ENCODE results near the gene ZNF81.
"Not testable (repeated sequence)": the region's sequence is repeated elsewhere in the genome, so short reads cannot be mapped to it uniquely, and the experiment has no call there.

The ZNF81 gene

DNA sequence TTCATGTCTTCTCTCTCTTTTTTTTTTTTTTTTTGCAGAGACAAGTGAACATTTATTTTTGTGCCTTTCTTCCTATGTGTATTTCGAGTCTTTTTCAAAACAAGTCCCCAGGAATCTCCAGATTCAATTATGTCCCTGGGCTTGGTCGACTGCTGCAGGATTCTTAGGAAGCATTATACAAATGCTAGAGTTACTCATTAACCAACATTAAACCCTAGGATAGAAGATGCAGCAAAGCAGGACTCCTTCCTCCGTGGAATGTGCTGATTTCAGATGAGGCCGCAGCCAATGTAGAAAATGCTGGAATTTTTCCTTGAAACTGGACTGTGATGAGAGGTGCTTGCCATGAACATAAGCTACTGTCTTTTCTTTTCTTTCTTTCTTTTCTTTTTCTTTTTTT is 3.4 kb downstream of the ZNF81 start:
- FAIRE-seq = no peak

DNA sequence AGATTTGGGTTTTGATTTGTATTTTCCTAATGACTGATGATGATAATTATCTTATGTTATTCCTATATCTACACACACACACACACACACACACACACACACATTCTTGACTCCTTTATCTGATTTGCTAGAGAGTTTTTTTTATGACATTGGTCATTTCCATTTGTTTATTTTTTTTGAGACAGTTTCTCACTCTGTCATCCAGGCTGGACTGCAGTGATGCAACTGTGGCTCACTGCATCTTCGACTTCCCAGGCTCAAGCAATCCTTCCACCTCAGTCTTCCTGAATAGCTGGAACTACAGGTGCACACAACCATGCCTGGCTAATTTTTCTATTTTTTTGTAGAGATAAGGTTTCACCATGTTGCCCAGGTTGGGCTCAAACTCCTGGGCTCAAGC is 6.7 kb downstream of the ZNF81 start:
- DNase-seq (ENCODE audit: extremely low spot score, insufficient read length, low read depth) = no peak
- FAIRE-seq = no peak

More for the DNA sequence above, 3.4 kb downstream of the ZNF81 start:
- DNase-seq (ENCODE audit: extremely low spot score, insufficient read length, low read depth) = no peak

DNA sequence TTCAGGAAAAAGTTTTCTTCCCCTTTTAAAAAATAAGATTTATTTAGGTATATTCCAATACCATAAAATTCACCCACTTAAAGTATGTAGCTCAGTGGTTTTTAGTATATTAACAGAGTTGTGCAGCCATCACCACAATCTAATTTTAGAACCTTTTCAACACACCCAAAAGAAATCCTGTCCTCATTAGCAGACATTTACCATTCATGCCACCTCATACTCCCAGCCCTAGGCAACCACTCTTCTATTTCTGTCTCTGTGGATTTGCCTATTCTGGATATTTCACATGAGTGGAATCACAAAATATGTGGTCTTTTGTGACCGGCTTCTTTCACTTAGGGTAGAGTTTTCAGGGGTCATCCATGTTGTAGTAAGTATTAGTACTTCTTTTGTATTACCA is 7.4 kb downstream of the ZNF81 start:
- DNase-seq (ENCODE audit: extremely low spot score, insufficient read length, low read depth) (no peak), FAIRE-seq (no peak)

DNA sequence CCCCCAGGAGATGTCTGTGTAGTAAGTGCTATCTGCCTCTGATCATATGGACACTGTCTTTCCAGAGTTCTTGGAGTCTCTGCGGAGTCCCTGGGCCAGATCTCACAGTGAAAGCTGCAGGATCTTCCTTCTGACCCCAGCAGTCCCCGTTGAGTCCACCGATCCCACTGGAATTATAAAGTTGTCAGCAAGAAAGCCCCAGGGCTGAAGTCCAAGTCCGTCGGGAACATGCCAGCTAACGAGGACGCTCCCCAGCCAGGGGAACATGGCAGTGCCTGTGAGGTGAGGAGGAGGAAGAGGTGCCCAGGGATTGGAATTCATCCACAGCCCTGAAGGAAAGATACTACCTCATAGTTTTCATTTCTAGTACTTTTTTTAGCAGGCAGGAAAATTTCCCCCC is 9.3 kb downstream of the ZNF81 start:
- FAIRE-seq = no peak
- no peak for DNase-seq (ENCODE audit: extremely low spot score, insufficient read length, low read depth)

DNA sequence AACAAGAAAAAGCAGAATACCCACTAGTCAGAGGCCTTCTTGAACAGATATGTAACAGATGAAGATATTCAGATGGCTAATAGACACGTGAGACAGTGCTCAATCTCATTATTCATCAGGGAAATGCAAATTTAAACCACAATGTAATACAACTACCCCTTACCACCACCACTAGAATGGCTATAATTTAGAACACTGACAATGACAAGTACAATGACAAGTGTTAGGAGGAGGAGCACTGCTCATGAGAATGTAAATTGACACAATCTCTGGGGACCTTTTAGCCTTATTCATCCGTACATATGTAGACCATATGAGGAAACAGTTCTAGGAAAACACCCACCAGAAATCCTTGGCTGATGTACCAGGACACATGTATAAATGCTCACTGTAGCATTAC is 13.1 kb downstream of the ZNF81 start:
- no peak for FAIRE-seq
- DNase-seq (ENCODE audit: extremely low spot score, insufficient read length, low read depth) = no peak

DNA sequence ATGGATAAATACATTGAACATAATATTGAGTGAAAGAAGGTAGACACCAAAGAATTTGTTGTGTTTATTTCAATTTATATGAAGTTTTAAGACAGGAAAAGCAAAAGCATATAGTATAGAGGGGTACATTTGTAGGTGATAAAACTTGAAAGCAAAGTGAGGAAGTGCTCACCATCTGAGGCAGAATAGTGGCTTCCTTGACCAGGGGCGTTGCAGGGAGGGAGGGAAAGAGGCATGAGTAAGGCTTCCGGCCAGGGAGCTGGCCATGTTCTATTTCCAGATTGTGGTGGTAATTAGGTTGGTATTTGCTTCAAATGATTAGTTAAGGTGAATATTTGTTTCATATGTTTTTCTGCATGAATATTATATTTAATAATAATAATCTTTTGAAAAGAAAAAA is 13.7 kb downstream of the ZNF81 start:
- FAIRE-seq = peak; percentile 63
- DNase-seq (ENCODE audit: extremely low spot score, insufficient read length, low read depth) = not testable (repeated sequence)

DNA sequence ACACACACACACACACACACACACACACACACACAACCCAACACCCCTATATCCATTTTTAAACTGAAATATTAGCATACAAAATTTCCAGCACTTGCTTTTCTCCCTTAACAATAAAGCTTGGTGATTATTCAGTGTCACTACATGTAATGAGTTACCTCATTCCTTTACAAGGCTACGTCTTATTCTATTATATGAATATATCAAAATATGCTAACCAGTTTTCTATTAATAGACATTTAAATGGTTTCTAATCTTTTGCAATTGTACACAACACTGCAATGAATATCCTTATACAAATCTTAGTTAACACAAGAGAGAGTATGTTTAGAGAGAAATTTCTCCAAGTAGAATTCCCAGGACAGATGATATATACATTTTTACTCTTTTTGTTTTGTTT is 14.2 kb downstream of the ZNF81 start:
- FAIRE-seq (no peak), DNase-seq (ENCODE audit: extremely low spot score, insufficient read length, low read depth) (no peak)

DNA sequence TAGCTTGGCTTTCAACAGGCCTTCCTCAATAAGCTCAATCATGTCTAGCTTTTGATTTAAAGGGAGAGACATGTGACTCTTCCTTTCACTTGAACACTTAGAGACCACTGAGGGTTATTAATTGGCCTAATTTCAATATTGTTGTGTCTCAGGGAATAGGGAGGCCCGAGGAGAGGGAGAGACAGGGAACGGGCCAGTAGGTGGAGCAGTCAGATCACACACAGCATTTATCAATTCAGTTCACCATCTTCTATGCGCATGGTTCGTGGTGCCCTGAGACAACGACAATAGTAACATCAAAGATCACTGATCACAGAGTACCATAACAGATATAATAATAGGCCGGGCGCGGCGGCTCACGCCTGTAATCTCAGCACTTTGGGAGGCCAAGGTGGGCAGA is 17.8 kb downstream of the ZNF81 start:
- DNase-seq (ENCODE audit: extremely low spot score, insufficient read length, low read depth) = no peak

DNA sequence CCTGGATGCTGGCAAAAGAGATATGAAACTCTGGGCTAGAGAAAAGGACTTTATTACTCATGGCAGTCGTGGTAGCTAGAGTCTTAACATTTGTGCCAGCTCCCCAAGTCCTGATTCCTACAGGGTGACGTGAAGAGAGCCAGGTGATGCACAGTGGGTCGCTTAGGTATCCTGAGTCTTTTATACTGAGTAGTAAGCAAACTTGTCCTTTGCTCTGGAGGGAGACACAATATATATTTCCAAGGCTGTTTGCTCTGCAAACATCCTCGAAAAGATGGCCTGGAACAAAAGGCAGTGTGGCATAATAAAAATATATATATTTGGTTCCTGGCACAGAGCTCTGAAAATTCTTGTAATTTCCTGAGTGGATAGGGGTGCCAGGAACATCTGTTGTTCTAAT is 23.0 kb downstream of the ZNF81 start:
- no peak for FAIRE-seq
- no peak for DNase-seq (ENCODE audit: extremely low spot score, insufficient read length, low read depth)

More for the DNA sequence above, 17.8 kb downstream of the ZNF81 start:
- FAIRE-seq = peak; percentile 31

DNA sequence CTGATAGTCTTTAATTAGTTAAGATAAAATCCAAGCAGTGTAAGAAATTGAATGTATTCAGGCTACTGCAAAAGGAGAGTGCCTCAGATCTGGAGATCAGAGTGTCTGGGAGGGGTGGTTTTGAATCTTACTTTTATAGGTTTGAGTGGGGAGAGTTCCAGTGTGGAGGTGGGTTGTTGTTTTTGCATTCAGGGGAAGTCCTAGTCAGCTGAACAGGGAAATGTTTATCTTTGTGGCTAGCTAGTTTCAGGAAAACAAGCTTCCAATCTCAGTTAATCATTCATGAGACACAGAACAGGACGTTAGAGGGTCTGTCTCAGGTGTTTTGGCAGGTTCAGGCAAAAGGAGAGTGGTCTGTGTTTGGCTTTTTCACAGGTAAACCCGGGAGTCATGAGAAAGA is 26.0 kb downstream of the ZNF81 start:
- FAIRE-seq (no peak), DNase-seq (ENCODE audit: extremely low spot score, insufficient read length, low read depth) (no peak)

DNA sequence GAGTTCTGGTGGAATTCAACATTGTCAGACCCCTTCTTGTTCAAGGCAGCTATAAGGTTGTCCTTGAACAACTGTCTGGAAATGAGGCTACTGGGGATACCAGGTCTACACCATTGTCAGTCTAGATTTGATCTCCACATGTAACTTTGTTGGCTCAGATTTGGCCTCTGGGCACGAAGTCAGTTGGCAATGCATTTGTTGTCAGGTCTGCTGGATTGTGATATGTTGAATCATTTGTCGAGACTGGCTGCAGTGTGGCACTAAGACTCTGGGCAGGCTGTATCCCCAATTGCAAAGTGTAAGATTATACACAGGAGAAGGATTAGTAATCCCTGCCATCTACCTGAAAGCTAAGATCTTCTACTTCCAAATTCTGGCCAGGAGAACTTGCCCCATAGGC is 26.5 kb downstream of the ZNF81 start:
- no peak for FAIRE-seq
- no peak for DNase-seq (ENCODE audit: extremely low spot score, insufficient read length, low read depth)

DNA sequence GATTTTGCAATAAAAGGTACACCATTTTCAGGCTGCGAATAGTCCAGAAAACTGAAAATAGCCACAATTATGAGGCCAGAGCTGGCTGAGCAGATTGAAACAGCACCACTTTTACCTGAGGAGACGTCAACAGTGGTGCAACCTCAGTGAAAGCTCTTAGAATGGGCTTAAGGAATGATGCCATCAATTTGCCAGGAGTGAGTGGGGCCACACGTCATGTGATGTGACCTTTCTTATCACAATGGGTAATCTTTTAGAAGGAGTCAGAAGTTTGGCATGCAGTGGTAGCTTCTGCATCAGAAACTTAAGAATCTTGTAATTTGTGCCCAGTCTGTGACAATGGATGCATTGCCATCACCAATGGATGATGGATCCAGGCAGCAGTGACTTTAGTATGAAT is 27.6 kb downstream of the ZNF81 start:
- DNase-seq (ENCODE audit: extremely low spot score, insufficient read length, low read depth) (no peak), FAIRE-seq (no peak)

DNA sequence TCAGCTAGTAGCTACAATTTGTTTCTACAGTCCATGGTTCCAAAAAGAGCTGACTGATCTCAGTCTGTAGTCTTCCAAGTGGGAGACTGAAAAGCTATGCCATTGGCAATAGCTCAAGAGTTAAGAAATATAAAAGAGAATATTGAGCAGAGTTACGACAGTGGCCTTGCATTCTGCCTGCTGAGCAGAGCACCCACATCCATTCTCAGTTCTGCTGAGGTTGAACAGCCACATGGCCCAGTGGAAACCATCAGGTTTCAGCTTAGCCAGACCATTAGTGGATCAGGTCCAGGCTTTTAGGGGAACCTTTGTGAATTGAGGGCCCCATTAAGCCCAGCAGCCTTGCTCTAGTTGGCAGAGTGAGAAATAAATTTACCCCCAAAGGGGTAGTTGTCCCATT is 28.1 kb downstream of the ZNF81 start:
- no peak for FAIRE-seq
- DNase-seq (ENCODE audit: extremely low spot score, insufficient read length, low read depth) = no peak

DNA sequence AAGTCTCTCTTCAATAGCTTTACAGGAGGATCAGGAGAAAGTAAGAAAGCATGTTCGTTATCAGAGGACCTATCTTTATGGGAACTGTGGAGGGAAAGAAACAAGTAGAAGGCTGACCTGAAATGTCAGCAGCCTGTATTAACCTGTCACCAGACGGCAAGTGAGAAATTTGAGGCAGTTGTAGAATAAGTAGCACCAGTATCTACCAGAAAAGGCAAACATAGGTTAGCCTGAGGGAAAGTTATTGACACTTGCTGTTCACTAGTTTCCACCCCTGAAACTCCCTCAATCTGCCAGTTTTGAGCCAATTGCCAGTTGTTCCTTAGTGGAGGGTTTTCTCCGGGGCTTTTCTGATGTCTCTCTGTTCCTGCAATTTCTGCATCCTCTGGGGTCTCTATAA is 36.4 kb downstream of the ZNF81 start:
- FAIRE-seq = no peak
- DNase-seq (ENCODE audit: extremely low spot score, insufficient read length, low read depth) = no peak

DNA sequence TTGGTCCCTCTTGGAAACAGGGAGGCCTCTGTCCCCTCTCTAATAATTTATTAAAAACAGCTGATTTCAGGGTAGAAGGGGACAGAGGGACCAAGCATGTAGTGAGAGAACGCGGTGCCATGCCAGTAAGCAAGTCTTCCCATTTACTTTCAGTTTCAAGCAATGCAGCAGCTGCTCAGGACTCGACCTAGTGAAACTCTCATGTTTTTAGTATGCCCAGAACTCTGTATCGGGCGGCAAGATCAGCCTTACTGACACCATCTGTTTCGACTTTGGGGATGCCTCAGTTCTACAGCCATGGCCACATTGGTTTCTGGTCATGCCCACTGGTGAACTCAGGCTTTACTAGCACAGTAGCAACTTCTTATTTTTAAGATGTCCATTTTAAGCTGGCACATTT is 40.6 kb downstream of the ZNF81 start:
- FAIRE-seq (peak; percentile 77), DNase-seq (ENCODE audit: extremely low spot score, insufficient read length, low read depth) (no peak)

DNA sequence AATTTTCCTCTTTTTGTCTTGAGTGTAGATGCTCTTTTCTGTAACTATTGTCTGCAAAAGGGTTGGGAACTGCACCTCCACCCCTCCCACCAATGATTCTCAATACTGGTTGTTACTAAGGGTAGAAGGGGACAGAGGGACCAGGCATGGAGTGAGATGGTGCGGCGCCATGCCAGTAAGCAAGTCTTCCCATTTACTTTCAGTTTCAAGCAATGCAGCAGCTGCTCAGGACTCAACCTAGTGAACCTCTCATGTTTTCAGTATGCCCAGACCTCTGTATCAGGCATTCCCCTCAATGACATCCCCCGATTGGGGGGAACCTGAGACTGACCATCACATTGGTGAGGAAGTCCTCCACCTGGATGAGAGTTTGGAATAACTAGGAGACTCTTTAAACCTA is 41.5 kb downstream of the ZNF81 start:
- peak; percentile 38 for FAIRE-seq
- DNase-seq (ENCODE audit: extremely low spot score, insufficient read length, low read depth) = no peak

DNA sequence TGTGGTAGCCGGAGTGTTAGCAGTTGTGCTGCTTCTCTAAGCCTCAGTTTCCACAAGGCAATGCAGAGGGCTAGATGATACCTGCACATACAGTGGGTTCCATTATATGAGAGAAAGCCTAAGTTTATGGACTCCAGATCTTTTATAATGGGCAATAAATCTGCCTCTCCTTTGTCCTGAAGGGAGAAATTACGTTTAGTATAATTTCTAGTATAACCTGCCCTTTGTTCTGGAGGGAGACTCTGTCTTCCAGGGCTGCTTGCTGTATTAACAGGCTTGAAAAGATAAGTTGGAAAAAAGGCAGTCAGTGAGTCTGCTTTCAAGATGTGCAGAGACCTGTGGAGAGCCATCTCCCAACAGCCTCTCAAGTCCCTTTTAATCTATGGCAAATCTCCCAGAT is 42.8 kb downstream of the ZNF81 start:
- no peak for FAIRE-seq
- no peak for DNase-seq (ENCODE audit: extremely low spot score, insufficient read length, low read depth)

DNA sequence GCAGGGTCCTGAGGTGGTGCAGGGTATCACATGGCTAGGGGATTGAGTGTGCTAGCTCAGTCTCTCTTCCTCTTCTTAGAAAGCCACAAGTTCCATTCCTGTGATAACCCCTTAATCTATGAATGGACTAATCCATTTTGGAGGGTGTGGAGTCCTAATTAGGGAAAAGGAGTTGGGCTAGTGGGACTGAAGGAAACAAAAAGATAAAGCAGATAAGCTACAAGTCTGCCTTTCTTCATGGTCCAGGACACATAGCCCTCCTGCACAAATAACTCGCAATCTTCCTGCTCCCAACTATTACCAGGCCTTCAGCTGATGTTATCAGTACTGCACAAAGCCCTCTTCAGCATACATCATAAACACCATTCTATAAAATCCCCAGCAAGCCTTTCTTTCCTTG is 44.2 kb downstream of the ZNF81 start:
- no peak for DNase-seq (ENCODE audit: extremely low spot score, insufficient read length, low read depth)
- FAIRE-seq = no peak

DNA sequence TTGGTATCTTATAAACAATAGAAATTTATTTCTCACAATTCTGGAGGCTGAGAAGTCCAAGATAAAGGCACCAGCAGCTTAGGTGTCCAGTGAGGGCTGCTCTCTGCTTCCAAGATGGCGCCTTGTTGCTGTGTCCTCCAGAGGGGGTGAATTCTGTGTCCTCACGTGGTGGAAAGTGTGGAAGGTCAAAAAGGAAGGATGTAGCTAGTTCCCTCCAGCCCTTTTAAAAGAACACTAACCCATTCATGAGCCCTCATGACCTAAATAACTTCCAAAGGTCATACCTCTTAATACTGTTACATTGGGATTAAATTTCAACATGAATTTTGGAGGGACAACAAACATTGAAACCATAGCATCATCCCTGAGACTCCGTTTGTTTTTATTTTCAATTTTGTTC is 48.8 kb downstream of the ZNF81 start:
- FAIRE-seq (no peak), DNase-seq (ENCODE audit: extremely low spot score, insufficient read length, low read depth) (no peak)

DNA sequence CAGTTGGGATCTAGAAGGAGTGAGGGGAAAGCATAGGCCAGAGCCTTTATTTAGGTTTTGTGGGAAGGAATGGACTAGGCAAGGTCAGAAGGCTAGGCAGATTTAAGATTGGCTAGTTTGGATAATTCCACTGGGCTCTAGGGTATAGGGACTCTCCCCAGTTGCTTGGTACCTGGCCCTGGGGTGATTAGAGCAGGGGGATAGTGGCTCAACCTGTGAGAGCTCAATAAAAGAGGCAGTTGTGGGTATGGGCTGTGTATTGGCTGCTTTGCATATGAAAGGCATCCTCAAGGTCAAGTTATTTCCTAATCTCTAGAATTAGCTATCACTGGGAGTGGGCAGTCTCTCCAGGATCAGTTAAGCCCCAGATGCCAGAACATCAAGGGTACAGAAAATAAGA is 61.3 kb downstream of the ZNF81 start:
- DNase-seq (ENCODE audit: extremely low spot score, insufficient read length, low read depth) (no peak), FAIRE-seq (no peak)

DNA sequence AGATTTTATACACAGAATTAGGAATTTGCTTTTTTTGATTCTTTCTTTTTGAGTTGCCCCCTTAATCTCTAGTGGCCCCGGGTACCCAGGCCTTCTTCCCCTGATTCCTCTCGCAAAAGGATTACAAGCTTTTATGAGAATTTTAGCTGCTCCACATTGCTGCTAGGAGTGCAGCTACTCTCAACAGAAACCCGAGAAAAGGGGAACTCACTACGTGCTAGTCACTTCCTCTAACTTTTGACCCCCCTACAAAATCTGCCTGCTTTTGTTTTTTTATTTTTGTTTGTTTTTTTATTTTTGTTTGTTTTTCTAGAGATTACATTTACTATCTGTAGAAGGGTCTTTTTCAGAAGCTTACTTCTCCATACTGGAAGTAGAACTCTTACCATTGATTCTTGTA is 64.1 kb downstream of the ZNF81 start:
- DNase-seq (ENCODE audit: extremely low spot score, insufficient read length, low read depth) (peak; percentile 2), FAIRE-seq (peak; percentile 51)

DNA sequence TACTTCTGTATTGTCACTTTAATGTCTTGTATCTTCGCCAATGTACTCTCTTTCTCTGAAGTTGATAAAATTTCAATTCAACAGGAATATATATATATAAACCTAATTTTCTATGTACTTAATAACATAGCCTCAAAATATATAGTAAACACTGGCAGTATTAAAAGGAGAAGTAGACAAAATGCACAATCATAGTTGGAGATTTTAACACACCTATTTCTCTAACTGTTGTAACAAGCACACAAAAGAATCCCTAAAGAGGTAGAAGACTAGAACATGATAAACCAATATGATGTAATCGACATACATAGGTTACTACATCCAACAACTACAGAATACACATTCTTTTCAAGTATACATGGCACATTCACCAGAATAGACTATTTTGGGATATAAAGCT is 65.5 kb downstream of the ZNF81 start:
- FAIRE-seq (no peak), DNase-seq (ENCODE audit: extremely low spot score, insufficient read length, low read depth) (no peak)

DNA sequence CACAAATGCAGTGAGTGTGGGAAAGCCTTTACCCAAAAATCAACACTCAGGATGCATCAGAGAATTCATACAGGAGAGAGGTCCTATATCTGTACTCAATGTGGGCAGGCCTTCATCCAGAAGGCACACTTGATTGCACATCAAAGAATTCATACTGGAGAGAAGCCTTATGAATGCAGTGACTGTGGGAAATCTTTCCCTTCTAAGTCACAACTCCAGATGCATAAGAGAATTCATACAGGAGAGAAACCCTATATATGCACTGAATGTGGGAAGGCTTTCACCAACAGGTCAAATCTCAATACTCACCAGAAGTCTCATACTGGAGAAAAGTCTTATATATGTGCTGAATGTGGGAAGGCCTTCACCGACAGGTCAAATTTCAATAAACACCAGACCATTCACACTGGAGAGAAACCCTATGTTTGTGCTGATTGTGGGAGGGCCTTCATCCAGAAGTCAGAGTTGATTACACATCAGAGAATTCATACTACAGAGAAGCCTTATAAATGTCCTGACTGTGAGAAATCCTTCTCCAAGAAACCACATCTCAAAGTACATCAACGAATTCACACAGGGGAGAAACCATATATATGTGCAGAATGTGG is 79.3 kb downstream of the ZNF81 start:
- FAIRE-seq = peak; percentile 26
- DNase-seq (ENCODE audit: extremely low spot score, insufficient read length, low read depth) = no peak

Data from GM18507 (cell line).